ENCODE data around the gene ATP6V1C2.

ATP6V1C2 gene

DNA sequence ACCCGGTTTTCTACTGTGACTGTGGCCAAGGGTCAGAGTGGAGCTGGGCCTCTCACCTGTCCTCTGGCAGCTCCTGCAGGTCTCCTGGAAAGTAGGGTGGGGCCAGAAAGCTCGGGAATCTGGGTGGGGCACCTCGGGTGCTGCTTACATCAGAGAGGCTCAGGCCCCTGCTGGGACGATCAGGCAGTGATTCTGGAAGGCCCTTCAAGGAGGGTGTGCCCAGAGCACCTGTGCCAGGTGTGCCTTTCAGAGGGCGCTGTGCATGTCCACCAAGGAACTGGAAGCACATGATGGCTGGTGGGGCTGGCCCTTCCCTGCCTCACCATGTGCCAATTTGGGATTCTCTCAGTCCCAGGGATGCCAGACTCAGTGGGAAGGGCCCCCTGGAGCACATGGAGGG is 44.0 kb downstream of the ATP6V1C2 start:
- no peak for DNase-seq (ENCODE audit: low spot score in 2 of 2)
- H3K27me3 ChIP-seq (ENCODE audit: low read depth), result no peaks in the 10 kb centered on the region
- in situ Hi-C loops (cut with MboI; ENCODE audit: low sequenced_read_pairs), result no loop called here

DNA sequence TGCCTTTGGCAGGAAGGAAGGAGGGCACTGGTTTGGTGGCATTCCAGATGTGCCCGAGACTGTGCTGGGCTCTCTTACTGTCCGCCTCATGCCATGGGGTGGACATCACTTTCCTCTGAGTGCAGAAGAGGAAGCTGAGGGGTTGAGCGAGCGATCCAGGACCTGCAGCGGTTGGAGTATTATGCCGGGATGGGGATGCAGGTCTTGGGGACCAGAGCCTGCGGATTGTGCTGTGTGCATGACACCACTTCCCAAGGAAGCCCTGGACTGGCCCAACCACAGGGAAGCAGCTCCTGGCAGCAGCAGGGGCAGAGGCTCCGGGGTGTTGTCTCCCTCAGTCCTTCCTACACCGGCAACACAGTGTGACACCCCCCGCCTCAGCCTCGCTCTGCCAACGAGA is 44.5 kb downstream of the ATP6V1C2 start:
- H3K36me3 ChIP-seq (replicated peaks), result no peaks in the 10 kb centered on the region
- no peaks in the 10 kb centered on the region for H3K9me3 ChIP-seq
- no peak overlapping the region for H3K4me3 ChIP-seq
- in situ Hi-C loops (cut with MboI; ENCODE audit: low sequenced_read_pairs), result no loop called here
- H3K4me1 ChIP-seq, result no peaks in the 10 kb centered on the region
- DNase-seq (ENCODE audit: low spot score in 2 of 2), result no peak
- H3K27me3 ChIP-seq (ENCODE audit: low read depth), result no peaks in the 10 kb centered on the region

More for the DNA sequence above, 44.0 kb downstream of the ATP6V1C2 start:
- H3K4me3 ChIP-seq, result no peak overlapping the region
- no peaks in the 10 kb centered on the region for H3K9me3 ChIP-seq
- H3K4me1 ChIP-seq, result no peaks in the 10 kb centered on the region
- H3K36me3 ChIP-seq (replicated peaks), result no peaks in the 10 kb centered on the region

DNA sequence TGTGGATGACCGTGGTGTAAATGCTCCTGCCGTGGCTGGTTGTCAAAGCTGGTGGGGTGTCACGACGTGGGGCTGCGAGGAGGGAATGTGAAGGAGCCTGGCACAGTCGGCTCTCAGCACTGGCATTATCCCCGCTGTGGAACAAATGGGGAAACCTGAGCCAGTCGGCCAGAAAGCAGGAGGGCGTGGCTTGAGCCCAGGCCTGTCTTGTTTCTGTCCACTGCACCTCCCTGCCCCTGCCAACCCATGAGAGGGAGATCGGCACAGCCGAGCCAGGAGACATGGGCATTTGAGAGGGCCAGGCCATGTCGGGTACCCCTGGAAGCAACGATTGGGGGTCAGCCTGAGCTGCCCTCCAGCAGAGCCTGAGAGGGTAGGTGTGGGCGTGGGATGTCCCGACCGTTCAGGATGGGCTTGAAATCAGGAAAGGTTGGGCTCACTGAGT is 46.7 kb downstream of the ATP6V1C2 start:
- in situ Hi-C loops (cut with MboI; ENCODE audit: low sequenced_read_pairs), result no loop called here
- no peak for DNase-seq (ENCODE audit: low spot score in 2 of 2)
- H3K27me3 ChIP-seq (ENCODE audit: low read depth), result no peaks in the 10 kb centered on the region

DNA sequence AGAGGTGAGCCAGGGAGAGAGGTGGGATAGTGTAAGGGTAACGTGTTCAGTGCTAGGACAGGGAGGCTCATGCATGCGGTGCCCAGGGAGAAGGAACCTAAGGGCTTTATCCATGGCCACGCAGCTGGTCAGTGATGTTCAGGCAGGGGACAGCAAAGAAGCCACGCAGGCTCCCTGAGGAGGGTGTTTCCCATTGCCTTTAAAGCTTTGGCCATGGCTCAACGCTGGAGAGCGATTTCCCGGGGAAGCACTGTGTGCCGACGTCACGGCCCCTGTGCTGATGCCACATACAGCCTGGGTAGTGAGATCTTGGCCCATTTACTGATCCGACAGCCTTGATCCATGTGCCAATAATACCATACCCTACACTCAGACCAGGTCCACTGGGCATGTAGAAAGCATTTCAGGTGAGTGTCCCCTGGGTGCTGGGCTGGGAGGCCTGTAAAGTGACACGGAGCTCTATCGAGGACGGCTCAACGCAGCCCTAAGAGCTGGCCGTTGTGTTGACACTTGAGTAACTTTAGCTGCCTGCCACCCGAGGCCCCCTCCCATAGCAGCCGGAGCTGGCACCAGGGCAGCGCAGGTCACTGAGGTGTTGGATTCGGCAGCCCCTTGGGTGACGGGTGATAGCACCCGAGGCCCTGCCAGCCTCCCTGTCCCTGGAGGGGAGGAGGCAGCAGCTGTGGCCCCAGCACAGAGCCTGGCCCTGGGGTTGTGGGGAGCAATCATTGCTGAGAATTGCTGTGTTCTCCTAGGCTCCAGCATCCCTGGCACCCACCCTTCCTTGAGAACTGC is 49.7 kb downstream of the ATP6V1C2 start:
- no peaks in the 10 kb centered on the region for H3K27me3 ChIP-seq (ENCODE audit: low read depth)
- in situ Hi-C loops (cut with MboI; ENCODE audit: low sequenced_read_pairs), result no loop called here
- H3K9me3 ChIP-seq, result no peaks in the 10 kb centered on the region
- no peaks in the 10 kb centered on the region for H3K36me3 ChIP-seq (replicated peaks)
- H3K4me1 ChIP-seq, result no peaks in the 10 kb centered on the region
- DNase-seq (ENCODE audit: low spot score in 2 of 2), result no peak
- no peak overlapping the region for H3K4me3 ChIP-seq

More for the DNA sequence above, 46.7 kb downstream of the ATP6V1C2 start:
- Histone ChIP-seq H3K4me1 (no peaks in the 10 kb centered on the region), H3K4me3 (no peak overlapping the region), H3K9me3 (no peaks in the 10 kb centered on the region), H3K36me3 (replicated peaks) (no peaks in the 10 kb centered on the region)

DNA sequence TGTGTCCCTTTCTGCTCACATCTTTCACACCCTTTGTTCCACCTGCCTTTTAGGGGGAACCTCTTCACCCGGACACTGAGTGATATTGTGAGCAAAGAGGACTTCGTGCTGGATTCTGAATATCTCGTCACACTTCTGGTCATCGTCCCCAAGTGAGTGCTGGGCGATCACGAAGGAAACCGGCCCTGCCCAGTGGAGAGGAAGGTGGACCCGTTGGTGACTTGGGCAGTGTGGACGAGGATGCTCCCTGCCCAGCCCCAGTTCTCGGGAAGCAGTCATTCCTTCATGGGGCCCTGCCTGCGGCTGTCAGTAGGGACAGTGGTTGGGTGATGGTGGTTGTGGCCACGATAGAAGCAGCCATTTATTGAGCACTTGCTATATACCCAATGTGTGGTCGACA is 50.4 kb downstream of the ATP6V1C2 start:
- no peak for DNase-seq (ENCODE audit: low spot score in 2 of 2)
- Histone ChIP-seq H3K4me1 (no peaks in the 10 kb centered on the region), H3K4me3 (no peak overlapping the region), H3K27me3 (ENCODE audit: low read depth) (no peaks in the 10 kb centered on the region), H3K9me3 (no peaks in the 10 kb centered on the region), H3K36me3 (replicated peaks) (no peaks in the 10 kb centered on the region)
- in situ Hi-C loops (cut with MboI; ENCODE audit: low sequenced_read_pairs), result no loop called here

DNA sequence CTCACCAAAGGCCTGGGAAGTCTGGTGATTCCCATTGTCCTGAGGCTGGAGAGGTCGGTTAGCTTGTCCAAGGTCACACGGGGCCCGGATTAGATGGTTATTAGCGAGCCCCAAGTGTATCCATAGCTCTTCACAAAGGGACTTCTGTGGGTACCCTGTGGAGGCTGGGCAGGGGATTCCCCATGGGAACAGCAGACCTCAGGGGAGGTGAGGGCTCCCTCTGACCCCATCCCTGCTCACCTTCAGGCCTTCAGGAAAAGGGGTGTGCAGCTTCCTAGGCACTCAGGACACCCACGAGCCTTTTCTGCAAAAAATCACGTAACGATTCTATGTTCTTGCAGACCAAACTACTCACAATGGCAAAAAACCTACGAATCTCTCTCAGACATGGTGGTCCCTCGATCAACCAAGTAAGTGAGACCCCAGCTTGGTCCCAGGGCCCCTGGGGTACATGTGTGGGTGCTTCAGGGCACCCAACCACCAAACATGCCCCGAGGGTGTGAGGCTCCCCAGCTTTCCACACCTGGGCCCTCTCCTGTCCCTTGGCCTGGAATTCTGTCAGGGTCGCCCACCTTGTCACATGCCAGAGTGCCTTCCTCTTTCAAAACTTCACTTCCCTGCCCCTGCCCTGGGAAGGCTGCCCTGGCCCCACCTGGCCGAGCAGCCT is 50.9 kb downstream of the ATP6V1C2 start:
- no peak overlapping the region for H3K4me3 ChIP-seq
- H3K36me3 ChIP-seq (replicated peaks), result peaks cover under 1% of the 10 kb centered on the region
- no peaks in the 10 kb centered on the region for H3K9me3 ChIP-seq
- H3K4me1 ChIP-seq, result no peaks in the 10 kb centered on the region
- no peak for DNase-seq (ENCODE audit: low spot score in 2 of 2)
- in situ Hi-C loops (cut with MboI; ENCODE audit: low sequenced_read_pairs), result no loop called here
- H3K27me3 ChIP-seq (ENCODE audit: low read depth), result no peaks in the 10 kb centered on the region

DNA sequence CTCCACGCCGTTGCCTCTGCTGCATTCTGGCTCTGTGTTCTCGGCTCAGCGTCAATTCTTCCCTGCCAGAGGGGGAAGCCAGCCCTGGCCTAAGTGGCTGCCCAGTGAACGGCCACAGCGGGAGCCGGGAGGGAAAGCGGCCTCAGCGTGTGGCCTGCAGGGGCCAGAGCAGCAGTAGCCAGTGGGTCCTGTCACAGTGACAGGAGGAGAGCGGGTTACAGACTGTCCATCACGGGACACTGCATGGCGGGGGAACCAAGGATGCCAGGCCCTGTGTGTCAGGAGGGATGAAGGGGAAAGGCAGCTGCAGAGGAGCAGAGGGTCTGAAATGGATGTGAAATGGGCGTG is 51.4 kb downstream of the ATP6V1C2 start:
- Histone ChIP-seq H3K4me1 (no peaks in the 10 kb centered on the region), H3K4me3 (no peak overlapping the region), H3K9me3 (no peaks in the 10 kb centered on the region), H3K27me3 (ENCODE audit: low read depth) (no peaks in the 10 kb centered on the region), H3K36me3 (replicated peaks) (peaks cover 4% of the 10 kb centered on the region)
- in situ Hi-C loops (cut with MboI; ENCODE audit: low sequenced_read_pairs), result no loop called here
- DNase-seq (ENCODE audit: low spot score in 2 of 2), result no peak

DNA sequence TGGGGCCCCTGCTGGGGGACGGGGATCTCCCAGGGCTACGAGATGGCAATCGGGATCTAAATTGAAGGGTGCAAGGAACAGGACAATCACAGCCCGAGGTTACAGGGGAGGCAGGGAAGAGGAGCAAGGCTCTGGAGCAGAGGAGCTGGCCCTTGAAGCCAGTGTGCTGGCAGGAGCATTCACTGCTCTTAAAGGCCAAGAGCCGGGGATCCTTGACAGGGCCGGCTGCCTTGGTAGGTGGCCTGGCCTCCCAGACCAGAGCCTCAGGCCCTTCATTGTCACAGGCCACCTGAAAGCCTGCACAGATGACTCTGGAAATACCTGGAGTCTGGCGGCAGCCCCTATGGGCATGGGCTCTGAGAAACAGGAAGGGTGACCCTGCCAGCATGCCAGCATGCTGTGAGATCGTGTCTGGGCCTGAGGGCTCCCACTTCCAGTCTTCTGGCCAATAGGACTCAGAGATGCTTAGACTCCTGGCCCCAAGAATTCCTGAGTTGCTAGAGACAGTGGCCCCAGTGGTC is 52.5 kb downstream of the ATP6V1C2 start:
- H3K4me3 ChIP-seq, result no peak overlapping the region
- no peaks in the 10 kb centered on the region for H3K4me1 ChIP-seq
- in situ Hi-C loops (cut with MboI; ENCODE audit: low sequenced_read_pairs), result no loop called here
- H3K27me3 ChIP-seq (ENCODE audit: low read depth), result no peaks in the 10 kb centered on the region
- H3K9me3 ChIP-seq, result no peaks in the 10 kb centered on the region
- DNase-seq (ENCODE audit: low spot score in 2 of 2), result no peak
- H3K36me3 ChIP-seq (replicated peaks), result peaks cover 4% of the 10 kb centered on the region

DNA sequence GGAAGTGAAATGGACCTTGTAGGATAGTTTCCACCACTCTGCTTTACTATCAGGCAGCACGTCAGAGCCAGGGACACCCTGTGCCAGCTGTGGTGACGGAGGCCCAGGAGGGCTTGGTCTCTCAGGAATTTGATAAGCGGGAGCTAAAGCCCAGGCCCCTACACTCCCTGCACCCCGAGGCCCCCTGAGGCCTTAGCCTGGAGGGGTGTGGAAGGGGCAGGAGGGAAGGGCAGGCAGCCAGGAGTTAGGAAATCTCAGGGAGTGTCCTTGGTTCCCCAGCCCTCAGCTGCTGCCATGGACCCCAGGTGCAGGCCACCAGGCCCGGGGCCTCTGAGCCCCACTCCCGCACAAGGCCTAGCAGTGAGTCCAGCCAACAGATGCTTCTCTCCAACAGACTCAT is 53.0 kb downstream of the ATP6V1C2 start:
- DNase-seq (ENCODE audit: low spot score in 2 of 2), result no peak
- peaks cover 4% of the 10 kb centered on the region for H3K36me3 ChIP-seq (replicated peaks)
- no peaks in the 10 kb centered on the region for H3K9me3 ChIP-seq
- H3K4me3 ChIP-seq, result no peak overlapping the region
- no peaks in the 10 kb centered on the region for H3K27me3 ChIP-seq (ENCODE audit: low read depth)
- in situ Hi-C loops (cut with MboI; ENCODE audit: low sequenced_read_pairs), result no loop called here
- H3K4me1 ChIP-seq, result no peaks in the 10 kb centered on the region

DNA sequence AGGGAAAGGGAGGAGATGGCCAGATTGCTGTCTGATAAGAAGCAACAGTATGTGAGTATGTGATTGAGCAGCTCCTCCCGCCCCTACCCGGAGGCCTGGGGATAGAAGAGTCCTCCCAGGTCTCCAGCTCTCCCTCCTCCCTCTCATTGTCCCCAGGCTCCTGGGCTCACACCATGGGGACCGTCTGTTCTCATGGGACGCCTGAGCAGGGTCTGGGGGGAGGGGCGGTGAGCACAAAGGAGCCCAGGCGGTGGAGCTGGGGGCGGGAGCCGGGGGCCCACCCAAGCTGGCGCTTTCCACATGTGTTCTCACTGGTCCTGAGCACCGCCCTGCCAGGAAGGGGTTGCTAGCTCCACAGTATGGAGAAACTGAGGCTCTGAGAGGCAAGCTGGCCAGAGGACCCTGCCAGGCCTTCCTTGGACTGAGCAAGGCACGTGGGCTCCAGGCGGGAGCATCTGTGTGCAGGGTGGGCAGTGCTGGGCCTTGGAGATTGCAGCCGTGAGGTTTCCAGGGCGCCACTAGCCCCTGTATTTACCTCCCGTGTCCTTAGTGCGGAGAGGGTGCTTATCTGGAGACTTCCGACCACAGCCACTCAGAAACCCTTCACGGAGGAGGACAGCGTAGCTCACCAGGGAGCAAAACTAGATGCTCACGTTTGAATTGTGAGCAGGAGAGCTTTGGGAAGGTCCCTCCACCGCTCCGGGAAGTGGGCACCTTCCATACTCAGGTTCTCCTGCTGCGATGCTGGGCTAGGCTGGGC is 53.8 kb downstream of the ATP6V1C2 start:
- in situ Hi-C loops (cut with MboI; ENCODE audit: low sequenced_read_pairs), result no loop called here
- Histone ChIP-seq H3K9me3 (no peaks in the 10 kb centered on the region), H3K36me3 (replicated peaks) (peaks cover 7% of the 10 kb centered on the region), H3K4me3 (no peak overlapping the region), H3K27me3 (ENCODE audit: low read depth) (no peaks in the 10 kb centered on the region), H3K4me1 (no peaks in the 10 kb centered on the region)
- DNase-seq (ENCODE audit: low spot score in 2 of 2), result no peak

DNA sequence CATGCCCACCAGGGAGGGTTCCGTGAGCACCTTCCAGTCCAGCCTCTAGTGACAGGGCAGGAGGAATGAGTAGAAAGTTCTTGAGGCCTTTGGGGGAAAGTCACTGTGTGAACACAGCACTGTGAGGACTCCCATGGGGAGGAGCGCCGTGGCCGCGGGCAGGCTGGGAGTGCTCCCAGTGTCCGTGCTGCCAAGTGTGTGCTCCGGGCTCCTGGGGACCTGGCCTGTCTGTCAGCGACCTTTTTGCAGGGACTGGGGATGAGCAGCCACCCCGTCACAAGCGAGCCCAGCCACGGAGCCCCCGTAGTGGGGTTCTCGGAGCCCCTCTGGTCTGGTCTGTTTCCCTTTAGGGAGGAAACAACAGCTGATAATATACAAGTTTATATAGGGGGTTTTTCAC is 54.4 kb downstream of the ATP6V1C2 start:
- H3K4me1 ChIP-seq, result no peaks in the 10 kb centered on the region
- in situ Hi-C loops (cut with MboI; ENCODE audit: low sequenced_read_pairs), result no loop called here
- no peaks in the 10 kb centered on the region for H3K27me3 ChIP-seq (ENCODE audit: low read depth)
- no peak overlapping the region for H3K4me3 ChIP-seq
- no peak for DNase-seq (ENCODE audit: low spot score in 2 of 2)
- H3K36me3 ChIP-seq (replicated peaks), result peaks cover 10% of the 10 kb centered on the region
- H3K9me3 ChIP-seq, result no peaks in the 10 kb centered on the region

DNA sequence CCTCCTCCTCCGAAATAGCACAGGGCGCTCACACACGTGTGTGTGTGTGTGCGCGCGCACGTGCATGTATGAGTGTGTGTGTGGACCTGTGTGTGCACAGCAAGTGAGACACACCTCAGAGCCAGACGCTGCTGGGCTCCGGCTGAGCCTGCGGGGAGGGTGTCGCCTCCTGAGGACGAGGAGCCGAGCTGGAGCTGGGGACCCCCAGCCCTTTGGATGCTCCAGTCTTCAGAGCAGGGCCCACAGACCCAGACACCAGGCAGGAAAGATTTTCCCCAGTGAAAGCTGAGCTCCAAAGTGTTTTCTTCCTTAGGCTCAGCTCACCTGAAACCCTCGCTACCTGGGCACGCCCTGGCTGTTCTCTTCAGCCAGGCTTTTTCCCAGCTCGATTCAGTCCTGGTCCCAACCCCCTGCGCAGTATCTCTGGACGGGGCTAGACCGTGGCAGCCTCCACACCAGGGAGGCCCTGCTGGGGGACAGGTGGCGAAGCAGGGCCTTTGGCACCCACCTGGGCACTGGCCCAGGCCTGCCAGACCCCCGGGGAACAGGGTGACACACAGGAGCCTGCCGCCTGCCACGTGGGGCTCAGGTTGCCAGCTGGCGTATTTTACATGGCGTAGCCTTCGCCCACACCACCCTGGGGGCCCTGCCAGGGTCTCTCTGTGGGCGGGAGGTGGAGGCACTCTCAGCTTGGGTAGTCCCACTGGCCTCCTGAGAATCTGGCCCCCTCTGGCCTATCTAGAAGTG is 55.0 kb downstream of the ATP6V1C2 start:
- H3K9me3 ChIP-seq, result no peaks in the 10 kb centered on the region
- in situ Hi-C loops (cut with MboI; ENCODE audit: low sequenced_read_pairs), result no loop called here
- DNase-seq (ENCODE audit: low spot score in 2 of 2), result no peak
- H3K4me1 ChIP-seq, result no peaks in the 10 kb centered on the region
- no peaks in the 10 kb centered on the region for H3K27me3 ChIP-seq (ENCODE audit: low read depth)
- peaks cover 14% of the 10 kb centered on the region for H3K36me3 ChIP-seq (replicated peaks)
- H3K4me3 ChIP-seq, result no peak overlapping the region

DNA sequence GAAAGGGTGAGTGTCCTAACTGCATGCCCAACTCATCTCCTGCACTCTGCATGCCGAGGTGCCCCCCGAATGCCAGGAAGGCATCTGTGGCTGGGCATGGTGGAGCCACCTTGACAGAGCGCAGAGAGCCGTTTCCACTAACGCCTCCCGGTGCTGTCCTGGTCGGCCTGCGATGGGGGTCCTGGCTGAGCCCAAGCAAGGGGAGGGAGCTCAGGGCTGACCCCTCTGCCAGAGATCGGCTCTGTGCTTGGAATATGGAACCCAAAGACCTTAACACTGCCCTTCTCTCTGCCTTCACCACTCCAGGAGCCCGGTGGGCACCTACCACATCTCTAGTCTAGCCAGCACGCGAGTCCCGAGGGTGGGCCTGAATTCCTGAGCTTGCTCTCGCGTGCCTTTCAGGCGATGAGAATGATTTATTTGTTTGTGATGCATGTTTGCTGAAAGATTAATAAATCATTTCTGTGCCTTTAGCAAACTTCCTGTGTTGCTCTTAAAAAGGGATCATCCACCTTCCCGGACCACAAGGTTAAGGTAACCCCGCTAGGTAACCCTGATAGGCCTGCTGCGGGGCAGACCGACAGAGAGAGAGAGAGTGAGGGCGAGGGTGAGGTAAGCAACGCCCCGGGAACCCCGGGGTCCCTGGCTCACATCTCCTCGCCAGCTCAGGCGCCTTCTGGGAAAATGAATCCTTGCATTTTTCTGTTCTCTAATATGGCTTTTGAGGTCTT is 55.8 kb downstream of the ATP6V1C2 start:
- peaks cover 23% of the 10 kb centered on the region for H3K36me3 ChIP-seq (replicated peaks)
- no peaks in the 10 kb centered on the region for H3K9me3 ChIP-seq
- H3K4me3 ChIP-seq, result no peak overlapping the region
- H3K4me1 ChIP-seq, result no peaks in the 10 kb centered on the region
- DNase-seq (ENCODE audit: low spot score in 2 of 2), result no peak
- H3K27me3 ChIP-seq (ENCODE audit: low read depth), result no peaks in the 10 kb centered on the region
- in situ Hi-C loops (cut with MboI; ENCODE audit: low sequenced_read_pairs), result no loop called here

All from HAP-1 (cell line).